MM.1S (cell line): ENCODE results near the gene ANO3.
"Not testable (repeated sequence)": the region's sequence is repeated elsewhere in the genome, so short reads cannot be mapped to it uniquely, and the experiment has no call there.

ENCODE experiments used
- DNase-seq: peaks from one replicate; pipeline ENCODE4 v3.0.0-alpha.2; 2015
- H2AFZ ChIP-seq: fragments of 300-600 bp; sonication (generic); 2 replicates; pipeline ENCODE4 v1.6.0; 2016; ENCODE audit warnings: antibody characterized with exemption, low read length
- H3F3A ChIP-seq: fragments of 300-600 bp; sonication (generic); 2 replicates; pipeline ENCODE4 v1.6.1; 2016; ENCODE audit warnings: mild to moderate bottlenecking, antibody characterized with exemption, low read length, moderate library complexity, mixed read lengths; ENCODE audit not compliant: insufficient read depth
- H3K27ac ChIP-seq: fragments of 300-600 bp; sonication (generic); 2 replicates; pipeline ENCODE4 v1.5.1; 2016; ENCODE audit warnings: mild to moderate bottlenecking, low read length
- H3K27me3 ChIP-seq: fragments of 300-600 bp; sonication (generic); replicated peaks from 2 replicates; pipeline ENCODE4 v1.6.0; 2016; ENCODE audit warnings: low read length; ENCODE audit not compliant: insufficient read depth
- H3K36me3 ChIP-seq: fragments of 300-600 bp; sonication (generic); replicated peaks from 2 replicates; pipeline ENCODE4 v1.6.1; 2016; ENCODE audit warnings: mild to moderate bottlenecking, low read length, mixed read lengths; ENCODE audit not compliant: insufficient read depth
- H3K4me1 ChIP-seq: fragments of 300-600 bp; sonication (generic); 2 replicates; pipeline ENCODE4 v1.6.1; 2016; ENCODE audit warnings: low read length, mixed read lengths
- H3K4me2 ChIP-seq: fragments of 300-600 bp; sonication (generic); 2 replicates; pipeline ENCODE4 v1.6.0; 2016; ENCODE audit warnings: low read depth, low read length
- H3K4me3 ChIP-seq: fragments of 300-600 bp; sonication (generic); 2 replicates; pipeline ENCODE4 v1.5.1; 2016; ENCODE audit warnings: low read length, mixed read lengths
- H3K79me2 ChIP-seq: fragments of 300-600 bp; sonication (generic); 2 replicates; pipeline ENCODE4 v1.6.1; 2016; ENCODE audit warnings: mixed run types, low read length, mixed read lengths
- H3K9ac ChIP-seq: fragments of 300-600 bp; sonication (generic); 2 replicates; pipeline ENCODE4 v1.6.1; 2016; ENCODE audit warnings: low read length, mixed read lengths
- H3K9me2 ChIP-seq: fragments of 300-600 bp; sonication (generic); replicated peaks from 2 replicates; pipeline ENCODE4 v1.6.1; 2016; ENCODE audit warnings: mild to moderate bottlenecking, low read length, mixed read lengths; ENCODE audit not compliant: insufficient read depth
- H3K9me3 ChIP-seq: fragments of 300-600 bp; sonication (generic); replicated peaks from 2 replicates; pipeline ENCODE4 v1.6.1; 2016; ENCODE audit warnings: mild to moderate bottlenecking, low read length, mixed read lengths; ENCODE audit not compliant: insufficient read depth
- H4K20me1 ChIP-seq: fragments of 300-600 bp; sonication (generic); 2 replicates; pipeline ENCODE4 v1.6.1; 2016; ENCODE audit warnings: mild to moderate bottlenecking, low read length, moderate library complexity, mixed read lengths; ENCODE audit not compliant: insufficient read depth
- CTCF ChIP-seq: fragments of 300-600 bp; sonication (generic); IDR thresholded peaks from 2 replicates; pipeline ENCODE4 v1.5.1; 2016; ENCODE audit warnings: antibody characterized with exemption, low read length, mixed read lengths
- EZH2 ChIP-seq: fragments of 300-600 bp; sonication (generic); optimal IDR thresholded peaks from 2 replicates; pipeline ENCODE3; 2017; ENCODE audit warnings: low read depth, mild to moderate bottlenecking, antibody characterized with exemption, low read length, mixed read lengths
- EZH2phosphoT487 ChIP-seq: fragments of 300-600 bp; sonication (generic); IDR thresholded peaks from 2 replicates; pipeline ENCODE4 v1.6.1; 2018; ENCODE audit warnings: antibody characterized with exemption, low read length

ANO3 gene

GRCh38 chr11:26587073-26587472, 255.1 kb downstream of the ANO3 start:
- Histone ChIP-seq H3F3A (no peaks in the 10 kb centered on the region), H3K4me1 (no peaks in the 10 kb centered on the region), H3K9me2 (no peaks in the 10 kb centered on the region), H3K27ac (no peak overlapping the region), H3K4me3 (no peak overlapping the region), H3K4me2 (no peak overlapping the region), H4K20me1 (no peaks in the 10 kb centered on the region), H3K9me3 (no peaks in the 10 kb centered on the region), H3K36me3 (no peaks in the 10 kb centered on the region), H2AFZ (no peak overlapping the region), H3K27me3 (no peaks in the 10 kb centered on the region), H3K79me2 (no peaks in the 10 kb centered on the region), H3K9ac (no peak overlapping the region)
- no peak for DNase-seq
- TF ChIP-seq EZH2 = no peak
- TF ChIP-seq CTCF = no peak
- no peak for TF ChIP-seq EZH2phosphoT487

- H4K20me1 ChIP-seq = no peaks in the 10 kb centered on the region
- TF ChIP-seq CTCF = no peak
- no peaks in the 10 kb centered on the region for H3F3A ChIP-seq
Measured at GRCh38 chr11:26593691-26594090, 261.8 kb downstream of the ANO3 start.

GRCh38 chr11:26595207-26595865, 263.4 kb downstream of the ANO3 start:
- not testable (repeated sequence) for H3K79me2 ChIP-seq, H3F3A ChIP-seq, H3K4me2 ChIP-seq, H3K36me3 ChIP-seq, H3K27me3 ChIP-seq, H3K27ac ChIP-seq, H3K9ac ChIP-seq, H3K4me1 ChIP-seq, H4K20me1 ChIP-seq, H3K9me2 ChIP-seq, H2AFZ ChIP-seq, H3K9me3 ChIP-seq, DNase-seq, H3K4me3 ChIP-seq

More at GRCh38 chr11:26593691-26594090, 261.8 kb downstream of the ANO3 start:
- Histone ChIP-seq H3K27me3 (no peaks in the 10 kb centered on the region), H2AFZ (no peak overlapping the region), H3K4me2 (no peak overlapping the region), H3K4me3 (no peak overlapping the region), H3K9me2 (no peaks in the 10 kb centered on the region), H3K27ac (no peak overlapping the region), H3K9ac (no peak overlapping the region), H3K36me3 (no peaks in the 10 kb centered on the region), H3K9me3 (no peaks in the 10 kb centered on the region), H3K79me2 (no peaks in the 10 kb centered on the region), H3K4me1 (no peaks in the 10 kb centered on the region)
- no peak for DNase-seq

GRCh38 chr11:26597049-26597689, 265.2 kb downstream of the ANO3 start:
- not testable (repeated sequence) for H3K4me3 ChIP-seq, H4K20me1 ChIP-seq, H3K27me3 ChIP-seq, H3K4me2 ChIP-seq, H3F3A ChIP-seq, H3K4me1 ChIP-seq, H3K9me3 ChIP-seq, H2AFZ ChIP-seq, H3K36me3 ChIP-seq, H3K9me2 ChIP-seq, H3K79me2 ChIP-seq, H3K27ac ChIP-seq, DNase-seq, H3K9ac ChIP-seq
